Loucy (cell line): ENCODE results near the gene PAM.

Source experiments
- EZH2phosphoT487 ChIP-seq: fragments of 200-600 bp; IDR thresholded peaks from 2 replicates; pipeline ENCODE4 v1.6.1; 2018; ENCODE audit warnings: antibody characterized with exemption, mild to moderate bottlenecking, moderate library complexity, borderline replicate concordance
- TF ChIP-seq, protein P1 (sequence below): fragments of 200-600 bp; sonication (generic); conservative IDR thresholded peaks from 2 replicates; pipeline ENCODE4 v1.5.1; 2014; ENCODE audit warnings: mild to moderate bottlenecking, antibody characterized with exemption, low read length

DNA sequence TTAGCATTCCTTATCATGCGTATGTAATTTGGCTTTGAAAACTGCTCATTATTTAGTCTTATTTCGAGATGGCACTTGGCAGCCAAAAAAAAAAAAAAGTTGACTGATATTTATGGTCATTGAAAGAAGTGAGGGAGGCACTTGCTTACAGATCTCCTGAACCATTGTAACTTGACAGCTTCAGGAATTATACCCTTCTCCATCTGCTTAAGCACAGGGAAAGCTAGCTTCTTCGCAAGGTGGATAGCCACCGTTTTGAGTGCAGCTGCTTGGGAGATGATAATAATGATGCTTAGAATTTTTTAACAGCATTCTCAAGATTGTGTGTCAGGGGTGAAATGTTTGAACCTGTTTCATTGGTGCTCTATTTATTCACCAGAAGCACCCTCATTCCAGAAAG, 248.8 kb downstream of the PAM start:
- TF ChIP-seq, protein P1, sequence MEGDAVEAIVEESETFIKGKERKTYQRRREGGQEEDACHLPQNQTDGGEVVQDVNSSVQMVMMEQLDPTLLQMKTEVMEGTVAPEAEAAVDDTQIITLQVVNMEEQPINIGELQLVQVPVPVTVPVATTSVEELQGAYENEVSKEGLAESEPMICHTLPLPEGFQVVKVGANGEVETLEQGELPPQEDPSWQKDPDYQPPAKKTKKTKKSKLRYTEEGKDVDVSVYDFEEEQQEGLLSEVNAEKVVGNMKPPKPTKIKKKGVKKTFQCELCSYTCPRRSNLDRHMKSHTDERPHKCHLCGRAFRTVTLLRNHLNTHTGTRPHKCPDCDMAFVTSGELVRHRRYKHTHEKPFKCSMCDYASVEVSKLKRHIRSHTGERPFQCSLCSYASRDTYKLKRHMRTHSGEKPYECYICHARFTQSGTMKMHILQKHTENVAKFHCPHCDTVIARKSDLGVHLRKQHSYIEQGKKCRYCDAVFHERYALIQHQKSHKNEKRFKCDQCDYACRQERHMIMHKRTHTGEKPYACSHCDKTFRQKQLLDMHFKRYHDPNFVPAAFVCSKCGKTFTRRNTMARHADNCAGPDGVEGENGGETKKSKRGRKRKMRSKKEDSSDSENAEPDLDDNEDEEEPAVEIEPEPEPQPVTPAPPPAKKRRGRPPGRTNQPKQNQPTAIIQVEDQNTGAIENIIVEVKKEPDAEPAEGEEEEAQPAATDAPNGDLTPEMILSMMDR = no peak
- TF ChIP-seq EZH2phosphoT487 = no peak
